ENCODE measurements around the gene LHX3.

DNA sequence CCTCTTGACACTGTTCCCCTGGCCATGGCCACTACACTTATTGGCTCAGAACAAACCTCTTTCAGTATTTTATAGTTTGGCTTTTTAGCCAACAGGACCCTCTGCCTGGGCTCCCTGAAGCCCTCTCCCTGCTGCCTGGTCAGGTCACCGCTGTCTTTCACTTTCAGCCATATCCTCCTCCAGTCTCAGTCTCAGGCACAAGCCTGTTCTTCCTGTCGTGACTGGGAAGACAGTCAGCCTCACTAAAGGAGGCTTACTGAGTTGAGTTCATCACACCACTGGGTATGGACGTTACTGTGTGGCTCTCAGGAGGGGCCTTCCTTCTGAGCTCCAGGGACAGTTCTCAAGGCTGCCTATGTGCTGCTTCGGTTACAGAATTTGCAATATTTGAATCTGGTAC is 38.7 kb upstream of the LHX3 start:
- no peak for TF ChIP-seq POLR2A (IDR thresholded peaks at IDR 0.05)
- TF ChIP-seq, protein P1, sequence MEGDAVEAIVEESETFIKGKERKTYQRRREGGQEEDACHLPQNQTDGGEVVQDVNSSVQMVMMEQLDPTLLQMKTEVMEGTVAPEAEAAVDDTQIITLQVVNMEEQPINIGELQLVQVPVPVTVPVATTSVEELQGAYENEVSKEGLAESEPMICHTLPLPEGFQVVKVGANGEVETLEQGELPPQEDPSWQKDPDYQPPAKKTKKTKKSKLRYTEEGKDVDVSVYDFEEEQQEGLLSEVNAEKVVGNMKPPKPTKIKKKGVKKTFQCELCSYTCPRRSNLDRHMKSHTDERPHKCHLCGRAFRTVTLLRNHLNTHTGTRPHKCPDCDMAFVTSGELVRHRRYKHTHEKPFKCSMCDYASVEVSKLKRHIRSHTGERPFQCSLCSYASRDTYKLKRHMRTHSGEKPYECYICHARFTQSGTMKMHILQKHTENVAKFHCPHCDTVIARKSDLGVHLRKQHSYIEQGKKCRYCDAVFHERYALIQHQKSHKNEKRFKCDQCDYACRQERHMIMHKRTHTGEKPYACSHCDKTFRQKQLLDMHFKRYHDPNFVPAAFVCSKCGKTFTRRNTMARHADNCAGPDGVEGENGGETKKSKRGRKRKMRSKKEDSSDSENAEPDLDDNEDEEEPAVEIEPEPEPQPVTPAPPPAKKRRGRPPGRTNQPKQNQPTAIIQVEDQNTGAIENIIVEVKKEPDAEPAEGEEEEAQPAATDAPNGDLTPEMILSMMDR (IDR thresholded peaks at IDR 0.05), result no peak
